ENCODE data around the gene CRTAC1.

The CRTAC1 gene

DNA sequence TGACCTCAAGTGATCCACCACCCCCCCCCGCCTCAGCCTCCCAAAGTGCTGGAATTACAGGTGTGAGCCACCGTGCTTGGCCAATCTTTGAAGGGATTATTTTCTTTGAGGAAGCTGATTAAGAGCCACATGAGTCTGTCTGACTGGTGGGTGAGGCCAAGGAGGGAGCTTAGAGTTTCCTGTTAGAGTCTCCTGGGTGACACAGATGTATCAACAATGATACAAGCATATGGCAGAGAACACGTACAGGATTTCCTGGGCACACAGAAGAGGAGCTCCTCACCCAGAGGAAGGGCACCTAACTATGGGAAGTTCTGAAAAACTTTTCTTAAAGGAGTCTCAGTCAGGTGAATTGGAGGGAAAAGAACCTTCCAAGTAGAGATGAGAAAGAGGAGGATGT is 111.4 kb downstream of the CRTAC1 start:
- TF ChIP-seq SPI1 (IDR thresholded peaks at IDR 0.05; ENCODE audit: borderline replicate concordance, low read depth) (no peak), POLR2AphosphoS5 (IDR thresholded peaks at IDR 0.05; ENCODE audit: low read depth) (no peak), GABPA (IDR thresholded peaks at IDR 0.05; ENCODE audit: low read depth) (no peak)
- TF ChIP-seq, protein P1, sequence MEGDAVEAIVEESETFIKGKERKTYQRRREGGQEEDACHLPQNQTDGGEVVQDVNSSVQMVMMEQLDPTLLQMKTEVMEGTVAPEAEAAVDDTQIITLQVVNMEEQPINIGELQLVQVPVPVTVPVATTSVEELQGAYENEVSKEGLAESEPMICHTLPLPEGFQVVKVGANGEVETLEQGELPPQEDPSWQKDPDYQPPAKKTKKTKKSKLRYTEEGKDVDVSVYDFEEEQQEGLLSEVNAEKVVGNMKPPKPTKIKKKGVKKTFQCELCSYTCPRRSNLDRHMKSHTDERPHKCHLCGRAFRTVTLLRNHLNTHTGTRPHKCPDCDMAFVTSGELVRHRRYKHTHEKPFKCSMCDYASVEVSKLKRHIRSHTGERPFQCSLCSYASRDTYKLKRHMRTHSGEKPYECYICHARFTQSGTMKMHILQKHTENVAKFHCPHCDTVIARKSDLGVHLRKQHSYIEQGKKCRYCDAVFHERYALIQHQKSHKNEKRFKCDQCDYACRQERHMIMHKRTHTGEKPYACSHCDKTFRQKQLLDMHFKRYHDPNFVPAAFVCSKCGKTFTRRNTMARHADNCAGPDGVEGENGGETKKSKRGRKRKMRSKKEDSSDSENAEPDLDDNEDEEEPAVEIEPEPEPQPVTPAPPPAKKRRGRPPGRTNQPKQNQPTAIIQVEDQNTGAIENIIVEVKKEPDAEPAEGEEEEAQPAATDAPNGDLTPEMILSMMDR (IDR thresholded peaks at IDR 0.05; ENCODE audit: insufficient read depth, low read length) = no peak
- TF ChIP-seq, protein P2, sequence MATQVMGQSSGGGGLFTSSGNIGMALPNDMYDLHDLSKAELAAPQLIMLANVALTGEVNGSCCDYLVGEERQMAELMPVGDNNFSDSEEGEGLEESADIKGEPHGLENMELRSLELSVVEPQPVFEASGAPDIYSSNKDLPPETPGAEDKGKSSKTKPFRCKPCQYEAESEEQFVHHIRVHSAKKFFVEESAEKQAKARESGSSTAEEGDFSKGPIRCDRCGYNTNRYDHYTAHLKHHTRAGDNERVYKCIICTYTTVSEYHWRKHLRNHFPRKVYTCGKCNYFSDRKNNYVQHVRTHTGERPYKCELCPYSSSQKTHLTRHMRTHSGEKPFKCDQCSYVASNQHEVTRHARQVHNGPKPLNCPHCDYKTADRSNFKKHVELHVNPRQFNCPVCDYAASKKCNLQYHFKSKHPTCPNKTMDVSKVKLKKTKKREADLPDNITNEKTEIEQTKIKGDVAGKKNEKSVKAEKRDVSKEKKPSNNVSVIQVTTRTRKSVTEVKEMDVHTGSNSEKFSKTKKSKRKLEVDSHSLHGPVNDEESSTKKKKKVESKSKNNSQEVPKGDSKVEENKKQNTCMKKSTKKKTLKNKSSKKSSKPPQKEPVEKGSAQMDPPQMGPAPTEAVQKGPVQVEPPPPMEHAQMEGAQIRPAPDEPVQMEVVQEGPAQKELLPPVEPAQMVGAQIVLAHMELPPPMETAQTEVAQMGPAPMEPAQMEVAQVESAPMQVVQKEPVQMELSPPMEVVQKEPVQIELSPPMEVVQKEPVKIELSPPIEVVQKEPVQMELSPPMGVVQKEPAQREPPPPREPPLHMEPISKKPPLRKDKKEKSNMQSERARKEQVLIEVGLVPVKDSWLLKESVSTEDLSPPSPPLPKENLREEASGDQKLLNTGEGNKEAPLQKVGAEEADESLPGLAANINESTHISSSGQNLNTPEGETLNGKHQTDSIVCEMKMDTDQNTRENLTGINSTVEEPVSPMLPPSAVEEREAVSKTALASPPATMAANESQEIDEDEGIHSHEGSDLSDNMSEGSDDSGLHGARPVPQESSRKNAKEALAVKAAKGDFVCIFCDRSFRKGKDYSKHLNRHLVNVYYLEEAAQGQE (IDR thresholded peaks at IDR 0.05; ENCODE audit: insufficient replicate concordance, low read depth) = no peak
- Histone ChIP-seq H3K27me3 (ENCODE audit: insufficient read depth, poor library complexity, severe bottlenecking) (no peaks in the 10 kb centered on the region), H3K4me3 (replicated peaks; ENCODE audit: insufficient read depth, low read length) (no peak overlapping the region), H3K27ac (replicated peaks) (no peak overlapping the region)
- DNase-seq (ENCODE audit: low read depth in 1 of 2, low spot score in 1 of 2) = no peak

DNA sequence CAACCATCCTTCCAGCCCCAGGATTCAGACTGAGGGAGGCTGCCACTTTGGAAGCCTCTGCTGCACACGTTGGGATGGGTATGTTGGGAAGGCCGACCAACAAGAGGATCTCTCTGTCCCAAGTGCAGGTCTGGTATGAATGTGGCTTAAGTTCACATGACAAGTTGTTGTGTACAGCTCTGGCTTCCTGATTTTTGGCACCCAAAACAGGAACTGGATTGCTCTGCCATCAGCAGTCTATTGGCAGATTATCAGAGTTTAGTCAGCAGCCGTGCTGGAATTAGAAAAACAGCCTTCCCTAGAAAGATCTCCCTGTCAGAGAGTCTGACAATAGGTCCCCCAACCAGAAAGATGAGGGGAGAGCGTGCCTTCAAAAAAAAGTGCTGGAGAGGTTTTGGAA is 113.8 kb downstream of the CRTAC1 start:
- Histone ChIP-seq H3K4me3 (replicated peaks; ENCODE audit: insufficient read depth, low read length) (no peak overlapping the region), H3K27me3 (ENCODE audit: insufficient read depth, poor library complexity, severe bottlenecking) (no peaks in the 10 kb centered on the region), H3K27ac (replicated peaks) (no peak overlapping the region)
- DNase-seq (ENCODE audit: low read depth in 1 of 2, low spot score in 1 of 2) = peak in 1 of 2 experiments; percentile 40
- TF ChIP-seq GABPA (IDR thresholded peaks at IDR 0.05; ENCODE audit: low read depth) (no peak), POLR2AphosphoS5 (IDR thresholded peaks at IDR 0.05; ENCODE audit: low read depth) (no peak), SPI1 (IDR thresholded peaks at IDR 0.05; ENCODE audit: borderline replicate concordance, low read depth) (peak; percentile 82)

DNA sequence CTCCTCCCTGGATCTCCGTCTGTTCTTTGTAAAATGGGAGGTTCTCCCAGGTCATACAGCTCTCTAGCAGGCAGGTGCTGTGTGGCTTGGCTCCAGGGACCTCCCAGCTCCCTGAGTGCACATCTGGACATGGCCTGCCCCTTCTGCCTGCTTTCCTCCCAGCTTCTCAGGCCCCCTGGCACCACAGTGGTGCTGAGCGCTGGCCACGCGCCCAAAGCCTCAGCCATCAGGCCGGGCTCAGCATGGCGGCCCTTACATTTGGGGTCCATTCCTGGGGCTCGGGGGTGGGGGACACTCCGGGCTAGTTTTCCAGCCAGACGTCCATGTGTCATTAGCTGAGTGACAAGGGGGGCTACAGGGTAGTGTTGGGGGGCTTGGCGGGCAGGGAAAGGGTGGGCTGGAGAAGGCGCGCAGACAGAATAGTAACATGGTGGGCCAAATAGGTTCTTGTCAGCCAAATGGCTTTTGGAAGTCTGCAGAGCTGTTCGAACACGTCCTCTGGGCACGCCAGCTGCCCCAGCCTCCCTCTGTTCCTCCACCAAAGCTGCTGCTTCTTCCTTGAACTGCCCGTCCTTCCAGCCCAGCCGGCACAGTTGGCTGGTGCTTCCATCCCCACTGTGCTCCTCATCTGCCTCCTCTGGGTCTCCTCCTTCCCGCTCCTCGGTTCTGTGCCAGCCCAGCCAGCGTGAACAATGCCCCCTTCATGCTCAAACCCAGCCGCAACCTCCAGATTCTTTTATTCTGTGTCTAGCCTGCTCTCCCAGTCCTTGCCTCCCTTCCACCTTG is 114.9 kb downstream of the CRTAC1 start:
- Histone ChIP-seq H3K27me3 (ENCODE audit: insufficient read depth, poor library complexity, severe bottlenecking) (no peaks in the 10 kb centered on the region), H3K4me3 (replicated peaks; ENCODE audit: insufficient read depth, low read length) (no peak overlapping the region), H3K27ac (replicated peaks) (no peak overlapping the region)
- TF ChIP-seq POLR2AphosphoS5 (IDR thresholded peaks at IDR 0.05; ENCODE audit: low read depth) = no peak
- TF ChIP-seq, protein P1 (IDR thresholded peaks at IDR 0.05; ENCODE audit: insufficient read depth, low read length) = no peak
- TF ChIP-seq GABPA (IDR thresholded peaks at IDR 0.05; ENCODE audit: low read depth) = no peak
- TF ChIP-seq, protein P2 (IDR thresholded peaks at IDR 0.05; ENCODE audit: insufficient replicate concordance, low read depth) = no peak
- no peak for TF ChIP-seq SPI1 (IDR thresholded peaks at IDR 0.05; ENCODE audit: borderline replicate concordance, low read depth)
- DNase-seq (ENCODE audit: low read depth in 1 of 2, low spot score in 1 of 2) = no peak

DNA sequence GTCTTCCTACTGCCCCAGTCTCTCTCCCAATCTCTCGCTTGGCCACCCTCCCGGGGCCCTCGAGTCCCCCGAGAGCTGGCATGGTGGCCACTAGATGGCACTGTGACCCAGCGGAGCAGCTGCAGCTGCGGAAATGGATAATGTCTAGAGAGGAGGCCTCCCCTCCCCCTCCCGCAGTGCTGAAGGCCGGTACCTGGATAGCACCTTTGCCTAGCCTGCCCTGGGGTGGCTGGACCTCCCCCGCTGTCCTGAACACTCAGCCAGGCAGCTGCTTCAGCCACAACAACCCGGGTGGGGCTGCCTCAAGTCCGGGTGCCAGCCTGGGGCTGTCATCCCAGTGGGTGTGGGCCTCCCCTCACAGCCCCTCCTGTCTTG is 115.6 kb downstream of the CRTAC1 start:
- no peak overlapping the region for H3K4me3 ChIP-seq (replicated peaks; ENCODE audit: insufficient read depth, low read length)
- H3K27me3 ChIP-seq (ENCODE audit: insufficient read depth, poor library complexity, severe bottlenecking) = no peaks in the 10 kb centered on the region
- DNase-seq (ENCODE audit: low read depth in 1 of 2, low spot score in 1 of 2) = peak; percentile 25 to 58
- TF ChIP-seq GABPA (IDR thresholded peaks at IDR 0.05; ENCODE audit: low read depth) (no peak), POLR2AphosphoS5 (IDR thresholded peaks at IDR 0.05; ENCODE audit: low read depth) (no peak), SPI1 (IDR thresholded peaks at IDR 0.05; ENCODE audit: borderline replicate concordance, low read depth) (no peak)
- TF ChIP-seq, protein P2 (IDR thresholded peaks at IDR 0.05; ENCODE audit: insufficient replicate concordance, low read depth) = no peak
- TF ChIP-seq, protein P1 (IDR thresholded peaks at IDR 0.05; ENCODE audit: insufficient read depth, low read length) = peak; percentile 73
- no peak overlapping the region for H3K27ac ChIP-seq (replicated peaks)

All from HL-60 (cell line).